ENCODE results near the gene ZNF692. TPM values are rescaled to one million over a fixed set of nuclear protein-coding genes. Genes with fewer than 3 reads are reported as not detected.
A peak's percentile ranks its signal among the peaks of the same experiment; 100 is the strongest.

Gene ZNF692
- total RNA-seq, 1 donor from 2014 or later: 26.8 TPM

- Mint-ChIP-seq H3K27ac (ENCODE audit: unreplicated experiment) (no peak overlapping the region), H3K4me3 (ENCODE audit: unreplicated experiment) (no peak overlapping the region), H3K9me3 (ENCODE audit: unreplicated experiment) (no peaks in the 10 kb centered on the region), H3K36me3 (ENCODE audit: low read depth, unreplicated experiment) (peaks cover 7% of the 10 kb centered on the region), H3K27me3 (ENCODE audit: unreplicated experiment) (peaks cover 5% of the 10 kb centered on the region), H3K4me1 (ENCODE audit: unreplicated experiment) (peaks cover 17% of the 10 kb centered on the region)
- no peak for TF ChIP-seq CTCF (IDR thresholded peaks at IDR 0.05; ENCODE audit: unreplicated experiment)
- no peak for DNase-seq (ENCODE audit: low spot score)
Observed at GRCh38 chr1:248904437-248905216, 45.7 kb upstream of the ZNF692 start.

- H3K9me3 Mint-ChIP-seq (ENCODE audit: unreplicated experiment): no peaks in the 10 kb centered on the region
- peaks cover 7% of the 10 kb centered on the region for H3K27me3 Mint-ChIP-seq (ENCODE audit: unreplicated experiment)
- no peak overlapping the region for H3K4me3 Mint-ChIP-seq (ENCODE audit: unreplicated experiment)
- peaks cover 15% of the 10 kb centered on the region for H3K4me1 Mint-ChIP-seq (ENCODE audit: unreplicated experiment)
- H3K27ac Mint-ChIP-seq (ENCODE audit: unreplicated experiment): no peak overlapping the region
- TF ChIP-seq CTCF (IDR thresholded peaks at IDR 0.05; ENCODE audit: unreplicated experiment): no peak
- H3K36me3 Mint-ChIP-seq (ENCODE audit: low read depth, unreplicated experiment): no peaks in the 10 kb centered on the region
- DNase-seq (ENCODE audit: low spot score): no peak
Observed at GRCh38 chr1:248901578-248901977, 42.7 kb upstream of the ZNF692 start.

- H3K4me1 Mint-ChIP-seq (ENCODE audit: unreplicated experiment): peaks cover 14% of the 10 kb centered on the region
- no peak overlapping the region for H3K4me3 Mint-ChIP-seq (ENCODE audit: unreplicated experiment)
- no peak for TF ChIP-seq CTCF (IDR thresholded peaks at IDR 0.05; ENCODE audit: unreplicated experiment)
- H3K27ac Mint-ChIP-seq (ENCODE audit: unreplicated experiment): no peak overlapping the region
- no peaks in the 10 kb centered on the region for H3K36me3 Mint-ChIP-seq (ENCODE audit: low read depth, unreplicated experiment)
- H3K27me3 Mint-ChIP-seq (ENCODE audit: unreplicated experiment): peaks cover 7% of the 10 kb centered on the region
- H3K9me3 Mint-ChIP-seq (ENCODE audit: unreplicated experiment): no peaks in the 10 kb centered on the region
- no peak for DNase-seq (ENCODE audit: low spot score)
Observed at GRCh38 chr1:248900637-248901036, 41.8 kb upstream of the ZNF692 start.

- H3K27me3 Mint-ChIP-seq (ENCODE audit: unreplicated experiment): peaks cover 5% of the 10 kb centered on the region
- peak overlapping the region; percentile 66 for H3K4me3 Mint-ChIP-seq (ENCODE audit: unreplicated experiment)
- DNase-seq (ENCODE audit: low spot score): no peak
- H3K4me1 Mint-ChIP-seq (ENCODE audit: unreplicated experiment): peaks cover 12% of the 10 kb centered on the region
- H3K9me3 Mint-ChIP-seq (ENCODE audit: unreplicated experiment): no peaks in the 10 kb centered on the region
- no peak overlapping the region for H3K27ac Mint-ChIP-seq (ENCODE audit: unreplicated experiment)
- TF ChIP-seq CTCF (IDR thresholded peaks at IDR 0.05; ENCODE audit: unreplicated experiment): no peak
- no peaks in the 10 kb centered on the region for H3K36me3 Mint-ChIP-seq (ENCODE audit: low read depth, unreplicated experiment)
Observed at GRCh38 chr1:248897412-248898337, 38.8 kb upstream of the ZNF692 start.

Measured in endothelial cell (in vitro differentiated cells).